RWPE2 (cell line): ENCODE results near the gene GPER1.

ENCODE experiments used
- ATAC-seq: fragments of 200-7000 bp; cut with Tn5 transposase; 3 replicates; pipeline ENCODE4 v1.9.1; 2021; ENCODE audit warnings: low read depth
- DNase-seq: peaks from one replicate; pipeline ENCODE4 v3.0.0-alpha.2; 2020; ENCODE audit warnings: low spot score
- H3K27ac ChIP-seq: fragments of 450-650 bp; 2 replicates; pipeline ENCODE4 v1.5.1; 2017; ENCODE audit warnings: mild to moderate bottlenecking; ENCODE audit not compliant: poor library complexity, severe bottlenecking
- H3K27me3 ChIP-seq: fragments of 250-450 bp; sonication (Bioruptor Pico); 2 replicates; pipeline ENCODE4 v1.5.1; 2021; ENCODE audit warnings: mild to moderate bottlenecking, moderate library complexity; ENCODE audit not compliant: insufficient read depth, poor library complexity, severe bottlenecking
- H3K36me3 ChIP-seq: fragments of 250-450 bp; sonication (Bioruptor Pico); 2 replicates; pipeline ENCODE4 v1.5.1; 2020; ENCODE audit warnings: low read depth, mild to moderate bottlenecking, moderate library complexity
- H3K4me1 ChIP-seq: fragments of 250-450 bp; sonication (Bioruptor Pico); 2 replicates; pipeline ENCODE4 v1.5.1; 2021; ENCODE audit warnings: mild to moderate bottlenecking, moderate library complexity; ENCODE audit not compliant: insufficient read depth, poor library complexity, severe bottlenecking
- H3K4me3 ChIP-seq: fragments of 250-450 bp; sonication (Bioruptor Pico); 2 replicates; pipeline ENCODE4 v1.5.1; 2021; ENCODE audit warnings: mild to moderate bottlenecking, moderate library complexity; ENCODE audit not compliant: severe bottlenecking
- H3K9me3 ChIP-seq: fragments of 250-450 bp; sonication (Bioruptor Pico); 2 replicates; pipeline ENCODE4 v1.5.1; 2021; ENCODE audit warnings: mild to moderate bottlenecking, moderate library complexity; ENCODE audit not compliant: severe bottlenecking
- CTCF ChIP-seq: fragments of 450-650 bp; IDR thresholded peaks from one replicate; pipeline ENCODE4 v1.5.1; 2017; ENCODE audit warnings: mild to moderate bottlenecking, moderate library complexity; ENCODE audit not compliant: poor library complexity, severe bottlenecking

The GPER1 gene

GRCh38 chr7:1054438-1054837, 33.5 kb upstream of the GPER1 start:
- no peaks in the 10 kb centered on the region for H3K4me1 ChIP-seq
- no peaks in the 10 kb centered on the region for H3K27me3 ChIP-seq
- no peaks in the 10 kb centered on the region for H3K9me3 ChIP-seq
- no peaks in the 10 kb centered on the region for H3K36me3 ChIP-seq
- DNase-seq (no peak), ATAC-seq (no peak)
- no peak overlapping the region for H3K4me3 ChIP-seq
- H3K27ac ChIP-seq, result no peak overlapping the region
- no peak for TF ChIP-seq CTCF

- Histone ChIP-seq H3K4me3 (no peak overlapping the region), H3K9me3 (no peaks in the 10 kb centered on the region), H3K4me1 (no peaks in the 10 kb centered on the region), H3K27ac (no peak overlapping the region), H3K27me3 (no peaks in the 10 kb centered on the region), H3K36me3 (no peaks in the 10 kb centered on the region)
- ATAC-seq, result no peak
- no peak for DNase-seq
- no peak for TF ChIP-seq CTCF
These were observed 33.0 kb upstream of the GPER1 start for GRCh38 chr7:1054861-1055450.

GRCh38 chr7:1055491-1055955, 32.4 kb upstream of the GPER1 start:
- Histone ChIP-seq H3K27me3 (no peaks in the 10 kb centered on the region), H3K36me3 (no peaks in the 10 kb centered on the region), H3K9me3 (no peaks in the 10 kb centered on the region), H3K4me1 (no peaks in the 10 kb centered on the region), H3K27ac (no peak overlapping the region), H3K4me3 (no peak overlapping the region)
- no peak for TF ChIP-seq CTCF
- ATAC-seq, result no peak
- no peak for DNase-seq

- TF ChIP-seq CTCF, result no peak
- H3K9me3 ChIP-seq, result no peaks in the 10 kb centered on the region
- ATAC-seq (no peak), DNase-seq (no peak)
- H3K36me3 ChIP-seq, result no peaks in the 10 kb centered on the region
- no peaks in the 10 kb centered on the region for H3K27me3 ChIP-seq
- H3K4me1 ChIP-seq, result no peaks in the 10 kb centered on the region
- H3K4me3 ChIP-seq, result no peak overlapping the region
- H3K27ac ChIP-seq, result no peak overlapping the region
These were observed 31.7 kb upstream of the GPER1 start for GRCh38 chr7:1055956-1056784.
